GM08714 (cell line): ENCODE data around the gene SLC16A8.

Experiments
- H3K4me3 ChIP-seq: fragments of 200-500 bp; sonication (Bioruptor generic); 2 replicates; pipeline ENCODE4 v1.5.1; 2014; ENCODE audit warnings: mild to moderate bottlenecking, low read length, inconsistent platforms
- ZNF274 ChIP-seq: IDR thresholded peaks from 2 replicates; pipeline ENCODE4 v1.6.1; 2012; ENCODE audit warnings: mild to moderate bottlenecking, low read depth, low read length

Gene SLC16A8

GRCh38 chr22:38106814-38107578 is 23.0 kb upstream of the SLC16A8 start:
- TF ChIP-seq ZNF274: no peak
- no peak overlapping the region for H3K4me3 ChIP-seq

GRCh38 chr22:38104084-38104483 is 20.1 kb upstream of the SLC16A8 start:
- H3K4me3 ChIP-seq: no peak overlapping the region
- TF ChIP-seq ZNF274: no peak

GRCh38 chr22:38103641-38104040 is 19.7 kb upstream of the SLC16A8 start:
- TF ChIP-seq ZNF274: no peak
- no peak overlapping the region for H3K4me3 ChIP-seq

GRCh38 chr22:38098410-38099249 is 14.6 kb upstream of the SLC16A8 start:
- TF ChIP-seq ZNF274: no peak
- no peak overlapping the region for H3K4me3 ChIP-seq

- no peak for TF ChIP-seq ZNF274
- H3K4me3 ChIP-seq: no peak overlapping the region
Observed at GRCh38 chr22:38097557-38098409, 13.8 kb upstream of the SLC16A8 start.

GRCh38 chr22:38097058-38097457 is 13.1 kb upstream of the SLC16A8 start:
- no peak overlapping the region for H3K4me3 ChIP-seq
- TF ChIP-seq ZNF274: no peak

GRCh38 chr22:38089474-38089851 is 5.5 kb upstream of the SLC16A8 start:
- no peak for TF ChIP-seq ZNF274

GRCh38 chr22:38088629-38089473 is 4.9 kb upstream of the SLC16A8 start:
- H3K4me3 ChIP-seq: no peak overlapping the region
- no peak for TF ChIP-seq ZNF274

More at GRCh38 chr22:38089474-38089851, 5.5 kb upstream of the SLC16A8 start:
- no peak overlapping the region for H3K4me3 ChIP-seq

GRCh38 chr22:38087855-38088254 is 3.9 kb upstream of the SLC16A8 start:
- H3K4me3 ChIP-seq: no peak overlapping the region
- no peak for TF ChIP-seq ZNF274

GRCh38 chr22:38086942-38087341 is 3.0 kb upstream of the SLC16A8 start:
- no peak for TF ChIP-seq ZNF274
- H3K4me3 ChIP-seq: no peak overlapping the region

GRCh38 chr22:38086001-38086845 is 2.2 kb upstream of the SLC16A8 start:
- no peak for TF ChIP-seq ZNF274

GRCh38 chr22:38085501-38085900 is 1.5 kb upstream of the SLC16A8 start:
- H3K4me3 ChIP-seq: no peak overlapping the region
- TF ChIP-seq ZNF274: no peak

More at GRCh38 chr22:38086001-38086845, 2.2 kb upstream of the SLC16A8 start:
- no peak overlapping the region for H3K4me3 ChIP-seq
